ENCODE data around the gene CDC14B.

The CDC14B gene

GRCh38 chr9:96493757-96494156 is 125.9 kb downstream of the CDC14B start:
- no peak overlapping the region for H3K4me3 ChIP-seq (ENCODE audit: low read length)
- no peaks in the 10 kb centered on the region for H3K4me1 ChIP-seq (ENCODE audit: control insufficient read depth, low read length)
- H4K20me1 ChIP-seq (ENCODE audit: control insufficient read depth, insufficient read depth, low read depth, low read length), result no peaks in the 10 kb centered on the region
- H3K9me2 ChIP-seq (replicated peaks; ENCODE audit: control insufficient read depth, low read length), result no peaks in the 10 kb centered on the region
- H3F3A ChIP-seq (ENCODE audit: control insufficient read depth, insufficient read depth), result no peaks in the 10 kb centered on the region
- no peaks in the 10 kb centered on the region for H3K79me2 ChIP-seq (ENCODE audit: control insufficient read depth, low read length)
- no peak for TF ChIP-seq EZH2phosphoT487 (IDR thresholded peaks at IDR 0.05; ENCODE audit: borderline replicate concordance, low read length)
- no peak for TF ChIP-seq CTCF (IDR thresholded peaks at IDR 0.05; ENCODE audit: low read depth, low read length, poor library complexity, severe bottlenecking)
- no peaks in the 10 kb centered on the region for H3K27me3 ChIP-seq (ENCODE audit: control insufficient read depth, low read length)
- H3K9me3 ChIP-seq (ENCODE audit: control insufficient read depth, insufficient read depth, low read length), result no peaks in the 10 kb centered on the region
- H3K36me3 ChIP-seq (ENCODE audit: control insufficient read depth, low read length), result no peaks in the 10 kb centered on the region
- no peak overlapping the region for H3K4me2 ChIP-seq (ENCODE audit: low read length)
- H3K27ac ChIP-seq (ENCODE audit: low read depth, low read length), result no peak overlapping the region

GRCh38 chr9:96492993-96493531 is 126.6 kb downstream of the CDC14B start:
- Histone ChIP-seq H4K20me1 (ENCODE audit: control insufficient read depth, insufficient read depth, low read depth, low read length) (no peaks in the 10 kb centered on the region), H3K79me2 (ENCODE audit: control insufficient read depth, low read length) (no peaks in the 10 kb centered on the region), H3K27ac (ENCODE audit: low read depth, low read length) (no peak overlapping the region), H3K4me1 (ENCODE audit: control insufficient read depth, low read length) (no peaks in the 10 kb centered on the region), H3K27me3 (ENCODE audit: control insufficient read depth, low read length) (no peaks in the 10 kb centered on the region), H3F3A (ENCODE audit: control insufficient read depth, insufficient read depth) (no peaks in the 10 kb centered on the region), H3K4me2 (ENCODE audit: low read length) (no peak overlapping the region), H3K36me3 (ENCODE audit: control insufficient read depth, low read length) (no peaks in the 10 kb centered on the region), H3K4me3 (ENCODE audit: low read length) (no peak overlapping the region), H3K9me2 (replicated peaks; ENCODE audit: control insufficient read depth, low read length) (no peaks in the 10 kb centered on the region), H3K9me3 (ENCODE audit: control insufficient read depth, insufficient read depth, low read length) (no peaks in the 10 kb centered on the region)
- TF ChIP-seq CTCF (IDR thresholded peaks at IDR 0.05; ENCODE audit: low read depth, low read length, poor library complexity, severe bottlenecking), result no peak
- no peak for TF ChIP-seq EZH2phosphoT487 (IDR thresholded peaks at IDR 0.05; ENCODE audit: borderline replicate concordance, low read length)

- Histone ChIP-seq H3K4me1 (ENCODE audit: control insufficient read depth, low read length) (no peaks in the 10 kb centered on the region), H3K4me3 (ENCODE audit: low read length) (no peak overlapping the region), H3K36me3 (ENCODE audit: control insufficient read depth, low read length) (no peaks in the 10 kb centered on the region), H3K79me2 (ENCODE audit: control insufficient read depth, low read length) (no peaks in the 10 kb centered on the region), H4K20me1 (ENCODE audit: control insufficient read depth, insufficient read depth, low read depth, low read length) (no peaks in the 10 kb centered on the region), H3K4me2 (ENCODE audit: low read length) (no peak overlapping the region), H3K27me3 (ENCODE audit: control insufficient read depth, low read length) (no peaks in the 10 kb centered on the region), H3F3A (ENCODE audit: control insufficient read depth, insufficient read depth) (no peaks in the 10 kb centered on the region), H3K27ac (ENCODE audit: low read depth, low read length) (no peak overlapping the region), H3K9me3 (ENCODE audit: control insufficient read depth, insufficient read depth, low read length) (no peaks in the 10 kb centered on the region), H3K9me2 (replicated peaks; ENCODE audit: control insufficient read depth, low read length) (no peaks in the 10 kb centered on the region)
- no peak for TF ChIP-seq CTCF (IDR thresholded peaks at IDR 0.05; ENCODE audit: low read depth, low read length, poor library complexity, severe bottlenecking)
- TF ChIP-seq EZH2phosphoT487 (IDR thresholded peaks at IDR 0.05; ENCODE audit: borderline replicate concordance, low read length), result no peak
Observed at GRCh38 chr9:96491880-96492525, 127.6 kb downstream of the CDC14B start.
